ENCODE data around the gene RBM19.

RBM19 gene

GRCh38 chr12:113987261-113988063 is 21.3 kb upstream of the RBM19 start:
- Histone ChIP-seq H3K27me3 (ENCODE audit: insufficient read depth, low read length) (no peaks in the 10 kb centered on the region), H3K4me3 (ENCODE audit: low read length) (no peak overlapping the region), H3K36me3 (ENCODE audit: insufficient read depth, low read length) (no peaks in the 10 kb centered on the region), H3K9ac (ENCODE audit: low read depth, low read length) (no peak overlapping the region), H3K9me3 (ENCODE audit: insufficient read depth, low read depth, low read length) (no peaks in the 10 kb centered on the region), H3K4me1 (ENCODE audit: insufficient read depth, low read length) (no peaks in the 10 kb centered on the region), H3K27ac (ENCODE audit: low read depth, low read length) (no peak overlapping the region)
- 92% methylated on average over 5 of the region's 6 CpGs for WGBS

GRCh38 chr12:113984464-113984863 is 18.3 kb upstream of the RBM19 start:
- no peaks in the 10 kb centered on the region for H3K36me3 ChIP-seq (ENCODE audit: insufficient read depth, low read length)
- WGBS, result 97% methylated on average over 3 of the region's 4 CpGs
- H3K9ac ChIP-seq (ENCODE audit: low read depth, low read length), result no peak overlapping the region
- H3K27ac ChIP-seq (ENCODE audit: low read depth, low read length), result no peak overlapping the region
- H3K4me1 ChIP-seq (ENCODE audit: insufficient read depth, low read length), result no peaks in the 10 kb centered on the region
- no peaks in the 10 kb centered on the region for H3K27me3 ChIP-seq (ENCODE audit: insufficient read depth, low read length)
- H3K9me3 ChIP-seq (ENCODE audit: insufficient read depth, low read depth, low read length), result no peaks in the 10 kb centered on the region
- H3K4me3 ChIP-seq (ENCODE audit: low read length), result no peak overlapping the region

GRCh38 chr12:113983777-113984448 is 17.8 kb upstream of the RBM19 start:
- no peaks in the 10 kb centered on the region for H3K9me3 ChIP-seq (ENCODE audit: insufficient read depth, low read depth, low read length)
- H3K4me1 ChIP-seq (ENCODE audit: insufficient read depth, low read length), result no peaks in the 10 kb centered on the region
- H3K27me3 ChIP-seq (ENCODE audit: insufficient read depth, low read length), result peaks cover 2% of the 10 kb centered on the region; the same call in 1 of the 2 replicates
- H3K4me3 ChIP-seq (ENCODE audit: low read length), result no peak overlapping the region
- no peak overlapping the region for H3K27ac ChIP-seq (ENCODE audit: low read depth, low read length)
- no peaks in the 10 kb centered on the region for H3K36me3 ChIP-seq (ENCODE audit: insufficient read depth, low read length)
- H3K9ac ChIP-seq (ENCODE audit: low read depth, low read length), result no peak overlapping the region
- 81% methylated on average over 4 of the region's 4 CpGs for WGBS

- no peaks in the 10 kb centered on the region for H3K4me1 ChIP-seq (ENCODE audit: insufficient read depth, low read length)
- no peak overlapping the region for H3K9ac ChIP-seq (ENCODE audit: low read depth, low read length)
- WGBS, result 93% methylated on average over 2 of the region's 2 CpGs
- H3K27me3 ChIP-seq (ENCODE audit: insufficient read depth, low read length), result peaks cover 5% of the 10 kb centered on the region; the same call in 1 of the 2 replicates
- no peaks in the 10 kb centered on the region for H3K9me3 ChIP-seq (ENCODE audit: insufficient read depth, low read depth, low read length)
- no peak overlapping the region for H3K27ac ChIP-seq (ENCODE audit: low read depth, low read length)
- no peak overlapping the region for H3K4me3 ChIP-seq (ENCODE audit: low read length)
- no peaks in the 10 kb centered on the region for H3K36me3 ChIP-seq (ENCODE audit: insufficient read depth, low read length)
Measured at GRCh38 chr12:113983265-113983664, 17.1 kb upstream of the RBM19 start.

- H3K9me3 ChIP-seq (ENCODE audit: insufficient read depth, low read depth, low read length), result no peaks in the 10 kb centered on the region
- H3K27ac ChIP-seq (ENCODE audit: low read depth, low read length), result no peak overlapping the region
- WGBS, result 93% methylated on average over 3 of the region's 3 CpGs
- H3K27me3 ChIP-seq (ENCODE audit: insufficient read depth, low read length), result peaks cover 7% of the 10 kb centered on the region; the same call in 1 of the 2 replicates
- no peaks in the 10 kb centered on the region for H3K36me3 ChIP-seq (ENCODE audit: insufficient read depth, low read length)
- H3K4me3 ChIP-seq (ENCODE audit: low read length), result no peak overlapping the region
- no peak overlapping the region for H3K9ac ChIP-seq (ENCODE audit: low read depth, low read length)
- H3K4me1 ChIP-seq (ENCODE audit: insufficient read depth, low read length), result no peaks in the 10 kb centered on the region
Measured at GRCh38 chr12:113981876-113982275, 15.8 kb upstream of the RBM19 start.

- H3K4me3 ChIP-seq (ENCODE audit: low read length), result no peak overlapping the region
- no peak overlapping the region for H3K27ac ChIP-seq (ENCODE audit: low read depth, low read length)
- no peaks in the 10 kb centered on the region for H3K36me3 ChIP-seq (ENCODE audit: insufficient read depth, low read length)
- H3K27me3 ChIP-seq (ENCODE audit: insufficient read depth, low read length), result peaks cover 7% of the 10 kb centered on the region; the same call in 1 of the 2 replicates
- 28% methylated on average over 11 of the region's 12 CpGs for WGBS
- H3K9ac ChIP-seq (ENCODE audit: low read depth, low read length), result no peak overlapping the region
- H3K9me3 ChIP-seq (ENCODE audit: insufficient read depth, low read depth, low read length), result no peaks in the 10 kb centered on the region
- H3K4me1 ChIP-seq (ENCODE audit: insufficient read depth, low read length), result no peaks in the 10 kb centered on the region
Measured at GRCh38 chr12:113980537-113981337, 14.6 kb upstream of the RBM19 start.

- Histone ChIP-seq H3K9me3 (ENCODE audit: insufficient read depth, low read depth, low read length) (no peaks in the 10 kb centered on the region), H3K27ac (ENCODE audit: low read depth, low read length) (no peak overlapping the region), H3K9ac (ENCODE audit: low read depth, low read length) (no peak overlapping the region), H3K27me3 (ENCODE audit: insufficient read depth, low read length) (peaks cover 7% of the 10 kb centered on the region; the same call in 1 of the 2 replicates), H3K36me3 (ENCODE audit: insufficient read depth, low read length) (no peaks in the 10 kb centered on the region), H3K4me3 (ENCODE audit: low read length) (no peak overlapping the region), H3K4me1 (ENCODE audit: insufficient read depth, low read length) (no peaks in the 10 kb centered on the region)
- WGBS, result 80% methylated on average over 2 of the region's 2 CpGs
Measured at GRCh38 chr12:113980054-113980453, 13.9 kb upstream of the RBM19 start.

- peaks cover 10% of the 10 kb centered on the region for H3K27me3 ChIP-seq (ENCODE audit: insufficient read depth, low read length)
- no peak overlapping the region for H3K4me3 ChIP-seq (ENCODE audit: low read length)
- H3K4me1 ChIP-seq (ENCODE audit: insufficient read depth, low read length), result no peaks in the 10 kb centered on the region
- H3K27ac ChIP-seq (ENCODE audit: low read depth, low read length), result no peak overlapping the region
- 24% methylated on average over 1 of the region's 1 CpG for WGBS
- no peaks in the 10 kb centered on the region for H3K36me3 ChIP-seq (ENCODE audit: insufficient read depth, low read length)
- no peak overlapping the region for H3K9ac ChIP-seq (ENCODE audit: low read depth, low read length)
- H3K9me3 ChIP-seq (ENCODE audit: insufficient read depth, low read depth, low read length), result no peaks in the 10 kb centered on the region
Measured at GRCh38 chr12:113978080-113978479, 12.0 kb upstream of the RBM19 start.

- no peaks in the 10 kb centered on the region for H3K9me3 ChIP-seq (ENCODE audit: insufficient read depth, low read depth, low read length)
- H3K27ac ChIP-seq (ENCODE audit: low read depth, low read length), result no peak overlapping the region
- H3K9ac ChIP-seq (ENCODE audit: low read depth, low read length), result no peak overlapping the region
- 82% methylated on average over 3 of the region's 3 CpGs for WGBS
- H3K4me1 ChIP-seq (ENCODE audit: insufficient read depth, low read length), result no peaks in the 10 kb centered on the region
- no peaks in the 10 kb centered on the region for H3K36me3 ChIP-seq (ENCODE audit: insufficient read depth, low read length)
- H3K27me3 ChIP-seq (ENCODE audit: insufficient read depth, low read length), result peaks cover 17% of the 10 kb centered on the region
- no peak overlapping the region for H3K4me3 ChIP-seq (ENCODE audit: low read length)
Measured at GRCh38 chr12:113974006-113974405, 7.9 kb upstream of the RBM19 start.

- 86% methylated on average over 10 of the region's 10 CpGs for WGBS
- Histone ChIP-seq H3K4me1 (ENCODE audit: insufficient read depth, low read length) (no peaks in the 10 kb centered on the region), H3K27me3 (ENCODE audit: insufficient read depth, low read length) (peaks cover 13% of the 10 kb centered on the region; the same call in 1 of the 2 replicates), H3K9me3 (ENCODE audit: insufficient read depth, low read depth, low read length) (no peaks in the 10 kb centered on the region), H3K4me3 (ENCODE audit: low read length) (no peak overlapping the region), H3K36me3 (ENCODE audit: insufficient read depth, low read length) (no peaks in the 10 kb centered on the region), H3K9ac (ENCODE audit: low read depth, low read length) (no peak overlapping the region), H3K27ac (ENCODE audit: low read depth, low read length) (no peak overlapping the region)
Measured at GRCh38 chr12:113973109-113973904, 7.2 kb upstream of the RBM19 start.
